ENCODE data around the gene AOC2. TPM values are rescaled to one million over a fixed set of nuclear protein-coding genes. Genes with fewer than 3 reads are reported as not detected.
A peak's percentile ranks its signal among the peaks of the same experiment; 100 is the strongest.

The AOC2 gene
- 1.3 TPM for total RNA-seq

- no peak for DNase-seq (ENCODE audit: low read depth in 2 of 3, low spot score in 2 of 3)
These were observed at the start of gene AOC2 for GRCh38 chr17:42844271-42844670. Gene AOC2, plus strand, starts transcription at chr17:42844580. Its CDS starts 47 bp downstream, at chr17:42844627.

- DNase-seq (ENCODE audit: low read depth in 2 of 3, low spot score in 2 of 3): no peak
These were observed 49.3 kb upstream of the AOC2 start for GRCh38 chr17:42795061-42795460.

GRCh38 chr17:42795465-42795864, 48.9 kb upstream of the AOC2 start:
- DNase-seq (ENCODE audit: low read depth in 2 of 3, low spot score in 2 of 3): no peak

DNA sequence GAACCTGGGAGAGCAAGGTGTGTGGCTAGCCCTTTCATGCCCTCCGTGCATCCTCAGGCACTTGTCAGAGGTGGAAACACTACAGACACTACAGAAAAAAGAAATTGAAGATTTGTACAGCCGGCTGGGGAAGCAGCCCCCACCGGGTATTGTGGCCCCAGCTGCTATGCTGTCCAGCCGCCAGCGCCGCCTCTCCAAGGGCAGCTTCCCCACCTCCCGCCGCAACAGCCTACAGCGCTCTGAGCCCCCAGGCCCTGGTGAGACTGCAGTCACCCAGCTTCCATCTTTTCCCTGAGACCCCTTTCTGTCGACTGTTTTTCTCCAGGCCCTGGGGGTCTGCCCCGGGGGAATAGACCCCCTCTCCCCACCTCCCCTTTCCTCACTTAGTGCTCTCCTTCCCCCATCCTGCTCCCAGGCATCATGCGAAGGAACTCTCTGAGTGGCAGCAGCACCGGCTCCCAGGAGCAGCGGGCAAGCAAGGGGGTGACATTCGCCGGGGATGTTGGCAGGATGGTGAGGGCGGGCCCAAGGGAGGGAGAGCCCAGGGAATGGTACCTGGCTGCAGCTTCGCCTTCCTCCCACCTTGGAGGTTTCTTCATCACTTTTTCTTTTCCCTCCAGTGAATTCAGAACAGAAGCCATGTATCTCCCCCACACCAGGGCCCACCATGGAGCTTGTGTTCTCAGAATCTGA, 48.2 kb upstream of the AOC2 start:
- no peak for DNase-seq (ENCODE audit: low read depth in 2 of 3, low spot score in 2 of 3)

DNA sequence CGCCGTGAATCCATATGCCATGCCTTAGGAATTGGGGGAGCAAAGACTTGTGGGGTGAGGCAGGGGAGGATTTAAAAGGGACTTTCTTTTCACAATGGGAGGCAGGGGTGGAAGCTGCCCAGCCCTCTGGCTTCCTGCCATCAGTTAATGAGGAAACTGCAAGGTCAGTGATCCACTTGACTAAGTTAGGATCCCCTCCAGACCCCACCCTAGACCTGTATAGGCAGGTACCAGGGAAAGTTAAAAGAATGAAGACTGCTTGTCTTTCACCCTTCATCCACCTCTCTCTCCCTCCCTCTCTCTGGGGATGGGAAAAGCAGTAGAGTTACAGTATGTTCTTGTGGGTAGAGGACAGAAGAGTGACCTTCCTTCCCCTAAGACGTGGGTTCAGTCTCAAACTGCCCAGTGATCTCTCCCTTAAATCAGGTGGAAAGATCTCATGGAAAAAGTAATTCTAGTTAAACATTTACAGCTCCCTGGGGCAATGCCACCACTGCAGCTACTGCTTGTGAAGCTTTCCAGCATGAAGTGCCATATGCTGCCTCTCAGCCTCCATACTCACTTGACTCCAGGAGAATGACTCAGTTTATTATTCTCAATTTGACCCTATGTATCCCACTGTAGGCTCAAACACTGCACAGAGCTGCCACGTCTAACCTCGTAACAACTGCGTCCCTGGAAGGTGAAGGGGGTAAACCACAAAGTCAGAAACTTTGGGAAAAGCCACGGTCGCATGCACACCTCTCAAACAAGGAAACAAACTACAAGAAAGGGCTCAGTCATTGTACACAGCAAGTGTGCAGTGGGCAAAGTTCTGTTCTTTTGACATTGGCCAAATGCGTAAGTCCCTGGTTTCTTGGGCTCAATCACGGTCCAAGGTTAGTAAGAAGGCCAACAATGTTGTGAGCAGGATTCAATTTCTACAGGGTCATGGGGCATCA, 47.0 kb upstream of the AOC2 start:
- DNase-seq (ENCODE audit: low read depth in 2 of 3, low spot score in 2 of 3): no peak

GRCh38 chr17:42798011-42798382, 46.4 kb upstream of the AOC2 start:
- no peak for DNase-seq (ENCODE audit: low read depth in 2 of 3, low spot score in 2 of 3)

GRCh38 chr17:42798383-42799380, 45.7 kb upstream of the AOC2 start, which contains the start of the genes CNTD1 and COA3:
Gene CNTD1, plus strand, starts transcription at chr17:42798861. Its CDS starts 207 bp downstream, at chr17:42799068.
Gene COA3, minus strand, starts transcription at chr17:42798704. Its CDS starts 23 bp downstream, at chr17:42798681.
- DNase-seq (ENCODE audit: low read depth in 2 of 3, low spot score in 2 of 3): peak; percentile 41 to 78 (median 76)

- no peak for DNase-seq (ENCODE audit: low read depth in 2 of 3, low spot score in 2 of 3)
These were observed 41.1 kb upstream of the AOC2 start for GRCh38 chr17:42803074-42803883.

DNA sequence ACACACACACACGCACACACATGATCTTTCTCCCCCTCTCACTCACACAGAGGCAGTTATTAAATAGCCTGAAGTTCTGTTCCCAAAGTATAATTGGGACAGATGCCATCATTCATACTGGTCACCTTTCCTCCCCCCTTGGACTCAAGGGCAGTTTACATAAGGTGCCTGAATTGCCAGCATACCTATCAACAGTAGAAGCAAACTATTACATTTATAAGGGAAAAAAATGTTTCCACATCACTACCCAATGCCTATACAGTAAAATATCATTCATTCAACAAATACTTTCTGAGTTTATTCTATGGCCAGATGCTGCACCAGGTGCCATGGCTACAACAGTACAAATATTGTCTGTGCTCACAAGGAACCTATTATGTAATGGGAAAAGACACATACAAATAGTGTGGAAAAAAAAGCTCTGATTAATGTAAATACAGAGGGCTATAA, 39.4 kb upstream of the AOC2 start:
- no peak for DNase-seq (ENCODE audit: low read depth in 2 of 3, low spot score in 2 of 3)

GRCh38 chr17:42806249-42806648, 38.1 kb upstream of the AOC2 start:
- DNase-seq (ENCODE audit: low read depth in 2 of 3, low spot score in 2 of 3): no peak

DNA sequence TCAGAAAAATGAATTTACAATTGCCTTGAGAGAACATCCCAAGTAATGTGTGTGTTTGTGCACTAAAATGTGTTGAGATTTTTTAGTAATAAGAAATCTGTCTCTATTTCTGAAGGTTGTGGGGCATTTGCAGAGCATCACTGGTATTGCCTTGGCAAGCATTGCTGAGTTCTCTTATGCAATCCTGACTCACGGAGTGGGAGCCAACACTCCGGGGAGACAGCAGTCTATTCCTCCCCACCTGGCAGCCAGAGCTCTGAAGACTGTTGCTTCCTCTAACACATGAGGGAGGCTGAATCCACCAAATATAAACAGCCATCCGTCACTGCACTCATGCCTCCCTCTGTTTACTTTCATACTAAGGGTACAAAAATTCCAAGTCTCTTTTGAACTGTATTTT, 35.1 kb upstream of the AOC2 start:
- DNase-seq (ENCODE audit: low read depth in 2 of 3, low spot score in 2 of 3): no peak

- DNase-seq (ENCODE audit: low read depth in 2 of 3, low spot score in 2 of 3): no peak
These were observed 29.6 kb upstream of the AOC2 start for GRCh38 chr17:42814633-42815399.

DNA sequence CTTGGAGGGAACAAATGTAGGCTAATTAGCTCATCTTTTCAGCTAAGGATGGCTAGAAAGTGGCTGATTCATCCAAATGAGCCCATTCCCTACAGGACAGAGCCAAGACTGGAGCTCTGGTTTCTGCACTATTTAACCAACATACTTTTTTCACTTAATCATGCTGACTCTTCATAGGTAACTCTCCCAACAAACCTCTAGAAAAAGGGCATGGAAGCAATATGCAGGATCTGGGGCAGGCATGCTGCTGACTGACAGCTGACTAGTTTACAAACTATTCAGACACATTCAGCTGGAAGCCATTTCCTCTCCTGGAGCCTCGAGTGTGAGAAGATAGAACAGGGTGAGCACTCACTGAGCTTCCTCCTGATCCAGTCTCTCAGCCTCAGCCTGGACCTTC, 26.5 kb upstream of the AOC2 start:
- no peak for DNase-seq (ENCODE audit: low read depth in 2 of 3, low spot score in 2 of 3)

GRCh38 chr17:42818379-42818778, 26.0 kb upstream of the AOC2 start:
- DNase-seq (ENCODE audit: low read depth in 2 of 3, low spot score in 2 of 3): no peak

DNA sequence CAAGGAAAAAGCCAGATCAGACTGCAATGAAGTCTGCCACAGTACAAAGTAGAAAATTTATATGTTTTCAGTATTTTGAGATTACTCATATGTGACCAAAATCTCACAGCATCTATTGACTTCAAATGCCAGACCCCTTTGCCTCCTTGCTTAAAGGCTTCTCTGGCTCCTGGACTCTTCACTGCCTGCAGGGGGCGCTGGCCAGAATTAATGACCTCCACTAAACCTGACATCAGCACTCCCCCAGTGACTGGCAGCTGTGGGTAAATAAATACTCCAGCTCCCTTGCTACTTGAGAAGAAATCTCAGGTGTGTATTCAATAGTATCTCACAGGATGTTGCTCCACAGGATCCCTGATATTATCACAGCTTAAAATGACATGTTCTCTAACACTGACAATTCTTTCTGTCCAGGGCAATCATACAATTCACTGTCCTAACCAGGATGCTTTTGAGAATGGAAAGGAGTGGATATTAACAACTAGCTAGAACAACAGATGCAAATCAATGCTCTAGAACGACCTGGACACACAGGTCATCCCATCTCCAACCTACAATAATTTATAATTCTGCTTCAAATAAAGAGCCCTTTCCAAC, 24.3 kb upstream of the AOC2 start:
- peak in 2 of 3 donors; percentile 71 to 87 for DNase-seq (ENCODE audit: low read depth in 2 of 3, low spot score in 2 of 3)

GRCh38 chr17:42821176-42821575, 23.2 kb upstream of the AOC2 start:
- DNase-seq (ENCODE audit: low read depth in 2 of 3, low spot score in 2 of 3): no peak

DNA sequence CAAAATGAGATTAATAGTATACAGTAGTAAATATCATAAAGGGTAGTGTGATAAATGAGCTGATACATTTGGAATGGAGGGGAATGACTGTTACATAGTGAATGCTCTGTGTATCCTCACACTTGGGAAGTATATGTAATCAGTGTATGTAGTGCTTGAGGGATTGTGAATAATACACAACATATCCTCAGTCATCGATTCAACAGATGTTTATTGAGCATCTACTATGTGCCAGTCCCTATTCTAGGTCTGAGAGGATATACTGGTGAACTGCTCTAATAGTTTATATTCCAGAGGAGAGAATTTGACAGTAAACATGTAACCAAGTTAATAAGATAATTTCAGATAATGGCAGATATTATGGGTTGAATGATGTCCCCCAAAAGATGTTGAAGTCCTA, 16.9 kb upstream of the AOC2 start:
- DNase-seq (ENCODE audit: low read depth in 2 of 3, low spot score in 2 of 3): no peak

DNA sequence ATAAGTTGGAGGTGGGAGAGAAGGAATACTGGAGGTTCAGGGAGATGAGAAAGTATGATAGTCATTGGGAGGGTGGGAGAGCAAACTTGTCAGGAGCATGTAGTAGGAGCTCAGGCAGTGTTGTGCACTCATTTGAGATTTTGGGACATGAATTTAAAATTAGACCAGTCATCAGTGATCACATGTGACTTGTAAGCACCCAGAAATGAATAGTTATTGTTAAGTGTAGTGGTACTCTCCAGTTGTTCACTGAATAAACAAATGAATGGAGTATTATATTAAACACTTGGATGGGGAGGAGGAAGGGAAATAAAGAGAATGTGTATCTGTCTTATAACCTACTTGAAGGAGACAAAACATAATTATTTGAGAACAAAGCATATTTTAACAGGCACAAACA, 13.4 kb upstream of the AOC2 start:
- DNase-seq (ENCODE audit: low read depth in 2 of 3, low spot score in 2 of 3): no peak
